Measurements from ENCODE around the gene CLCNKB. TPM values are rescaled to one million over a fixed set of nuclear protein-coding genes. Genes with fewer than 3 reads are reported as not detected.
"Not testable (repeated sequence)": the region's sequence is repeated elsewhere in the genome, so short reads cannot be mapped to it uniquely, and the experiment has no call there.

The CLCNKB gene
- total RNA-seq, 1 experiment from 2014 or later = 0.05 TPM

DNA sequence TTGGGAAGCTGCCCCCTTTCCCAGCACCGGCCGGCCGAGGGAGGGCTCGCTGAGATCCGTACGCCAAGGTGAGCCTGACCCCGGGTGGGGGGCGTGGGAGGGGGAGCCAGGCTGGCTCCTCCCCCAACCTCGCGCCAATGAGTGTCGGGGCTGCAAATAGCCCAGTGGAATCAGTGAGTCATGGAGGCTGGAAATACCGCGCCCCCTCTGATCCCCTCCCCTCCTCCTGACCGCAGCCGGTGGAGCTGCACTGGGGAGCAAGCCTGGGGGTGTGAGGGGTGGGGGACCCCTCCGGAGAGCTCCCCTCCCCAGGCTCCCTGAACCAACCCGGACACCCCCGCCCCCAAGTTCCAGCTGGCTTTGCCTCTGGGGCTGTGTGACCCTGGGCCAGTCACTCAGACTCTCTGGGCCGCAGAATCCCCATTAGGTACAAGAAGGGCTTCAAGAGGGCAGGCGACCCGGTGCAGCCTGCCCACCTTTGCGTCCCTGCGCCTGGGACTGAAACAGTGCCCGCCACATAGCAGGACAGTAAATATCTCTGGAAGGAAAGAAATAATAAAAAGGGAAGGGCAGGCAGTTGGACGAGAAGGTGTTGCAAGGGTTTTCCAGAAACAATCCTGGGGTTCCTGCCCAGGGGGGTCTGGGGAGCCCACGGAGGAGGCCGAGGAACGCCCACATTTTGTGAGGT, 30.2 kb upstream of the CLCNKB start:
- in situ Hi-C loops (cut with HindIII; ENCODE audit: low pct_unique_long_range_greater_than_20kb, low sequenced_read_pairs) = no loop called here
- DNase-seq (ENCODE audit: low read depth, low spot score) = no peak

DNA sequence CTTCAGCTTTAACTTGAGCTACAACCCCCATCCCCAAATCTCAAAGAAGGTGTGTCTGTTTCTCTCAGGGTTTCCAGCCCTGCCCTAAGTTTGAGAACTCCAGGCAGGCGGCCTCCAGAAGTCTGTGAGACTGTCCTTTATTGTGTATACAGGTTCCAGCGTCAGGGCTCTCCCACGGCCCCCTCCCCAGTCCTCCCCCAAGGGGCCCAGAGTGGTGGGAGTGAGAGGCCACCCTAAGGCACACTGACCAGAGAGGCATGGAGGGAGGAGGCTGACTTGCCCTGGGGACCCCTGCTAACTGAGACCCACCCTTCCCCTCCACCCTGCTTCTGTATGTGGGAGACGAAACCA, 29.7 kb upstream of the CLCNKB start:
- in situ Hi-C loops (cut with HindIII; ENCODE audit: low pct_unique_long_range_greater_than_20kb, low sequenced_read_pairs) = no loop called here
- no peak for DNase-seq (ENCODE audit: low read depth, low spot score)

DNA sequence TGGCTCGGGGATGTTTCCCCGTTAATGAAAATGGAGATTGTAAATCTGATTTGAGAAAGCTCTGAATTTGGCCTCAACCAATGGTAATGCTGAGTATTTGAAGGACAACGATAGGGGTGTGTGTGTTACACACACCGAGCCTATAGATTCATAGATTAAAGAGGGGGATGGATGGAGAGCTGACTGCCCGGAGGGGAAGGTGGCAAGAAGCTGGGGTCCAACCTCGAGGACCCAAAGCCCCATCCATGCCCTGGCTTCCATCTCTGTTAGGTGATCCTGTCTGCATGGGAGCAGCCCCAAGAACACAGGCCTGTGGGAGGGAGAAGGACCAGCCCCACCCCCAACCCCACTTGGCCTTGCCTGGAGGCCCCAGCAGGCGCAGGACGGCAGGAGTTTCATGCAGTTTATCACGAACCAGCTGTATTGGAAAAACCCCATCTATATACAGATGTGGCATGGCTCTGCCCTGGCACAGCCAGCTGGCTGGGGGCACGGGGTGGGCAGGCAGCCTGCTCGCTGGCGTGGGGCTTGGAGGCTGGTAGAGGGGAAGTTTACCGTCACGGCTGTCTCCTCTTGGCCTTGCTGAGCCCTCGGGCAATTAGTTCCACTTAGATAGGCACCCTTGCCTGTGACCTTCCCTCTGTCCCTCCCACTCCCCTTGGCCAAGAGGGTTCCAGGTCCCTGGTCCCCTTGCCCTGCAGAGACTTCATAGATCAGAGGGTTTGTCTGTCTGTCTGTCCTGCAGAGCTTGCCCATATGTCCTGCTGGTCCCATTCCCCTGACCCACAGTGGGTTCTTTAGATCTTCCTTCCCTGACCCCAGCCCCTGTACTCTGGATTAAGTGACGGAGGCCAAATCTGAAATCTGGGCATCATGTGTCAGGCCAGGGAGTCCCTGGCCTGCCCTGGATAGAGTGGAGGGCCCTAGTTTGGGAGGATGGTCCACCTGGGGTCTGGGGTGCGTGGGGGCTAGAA, 28.8 kb upstream of the CLCNKB start:
- in situ Hi-C loops (cut with HindIII; ENCODE audit: low pct_unique_long_range_greater_than_20kb, low sequenced_read_pairs) = no loop called here
- no peak for DNase-seq (ENCODE audit: low read depth, low spot score)

DNA sequence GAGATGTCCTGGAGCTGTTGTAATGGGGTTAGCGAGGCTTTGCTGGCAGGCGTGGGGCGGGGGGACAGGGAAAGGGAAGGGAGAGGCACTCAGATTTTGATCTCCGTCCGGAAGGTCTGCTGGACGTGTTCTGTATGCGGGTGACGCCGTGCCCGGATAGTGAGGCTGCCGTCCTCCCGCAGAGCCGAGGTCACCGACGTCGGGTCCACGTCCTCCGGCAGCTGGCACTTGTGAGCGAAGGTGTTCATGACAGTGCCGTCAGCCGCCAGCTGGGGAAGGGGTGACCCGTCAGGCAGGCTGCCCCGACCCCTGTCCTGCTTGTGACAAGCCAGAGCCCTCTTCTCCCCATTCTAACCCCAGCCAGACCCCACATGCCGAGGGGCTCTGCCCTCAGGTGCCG, 28.1 kb upstream of the CLCNKB start:
- in situ Hi-C loops (cut with HindIII; ENCODE audit: low pct_unique_long_range_greater_than_20kb, low sequenced_read_pairs) = no loop called here
- no peak for DNase-seq (ENCODE audit: low read depth, low spot score)

DNA sequence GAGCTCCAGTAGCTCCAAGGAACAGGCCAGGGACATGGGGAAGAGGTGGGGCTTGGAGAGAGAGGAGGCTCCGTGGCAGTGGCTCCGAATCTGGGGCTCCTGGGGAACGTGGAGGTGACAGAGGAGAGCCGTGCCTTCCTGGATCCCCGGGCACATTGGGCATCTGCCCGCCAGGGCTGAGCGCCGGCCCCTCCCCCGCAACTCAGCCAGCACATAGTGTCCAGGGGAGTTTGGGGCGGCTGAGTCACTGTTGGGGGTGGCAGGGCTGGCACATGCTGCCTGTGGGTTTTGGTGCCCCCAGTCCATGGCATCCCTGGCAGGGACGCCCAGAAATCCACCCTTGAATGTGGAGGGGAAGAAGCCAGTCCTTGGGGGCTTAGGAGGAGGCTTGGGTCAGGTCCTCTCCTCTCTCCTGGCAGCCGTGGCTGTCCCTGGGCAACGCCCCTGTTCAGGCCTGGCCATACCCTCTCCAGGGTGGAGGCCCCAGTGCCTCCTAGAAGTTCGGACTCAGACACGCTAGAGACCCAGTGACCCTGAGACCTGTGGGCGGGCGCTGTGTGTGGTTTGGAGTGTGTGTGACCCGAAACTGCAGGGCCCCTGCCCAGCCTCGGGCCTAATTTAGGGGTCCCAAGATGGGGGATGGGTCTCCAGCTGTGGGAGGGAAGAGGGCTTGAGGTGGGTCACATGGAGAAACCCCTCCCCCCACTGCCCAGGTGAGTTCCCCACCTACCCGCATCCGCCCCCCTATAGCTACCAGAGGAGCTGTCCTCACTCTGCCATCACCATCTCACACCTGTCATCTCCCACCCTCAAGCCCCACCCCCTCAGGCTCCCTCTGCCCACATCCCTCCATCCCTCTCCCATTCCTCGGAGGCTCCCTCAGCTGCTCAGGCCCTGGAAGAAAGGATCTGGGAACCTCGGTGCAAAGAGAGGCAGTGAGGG, 27.4 kb upstream of the CLCNKB start:
- no peak for DNase-seq (ENCODE audit: low read depth, low spot score)
- in situ Hi-C loops (cut with HindIII; ENCODE audit: low pct_unique_long_range_greater_than_20kb, low sequenced_read_pairs) = no loop called here

DNA sequence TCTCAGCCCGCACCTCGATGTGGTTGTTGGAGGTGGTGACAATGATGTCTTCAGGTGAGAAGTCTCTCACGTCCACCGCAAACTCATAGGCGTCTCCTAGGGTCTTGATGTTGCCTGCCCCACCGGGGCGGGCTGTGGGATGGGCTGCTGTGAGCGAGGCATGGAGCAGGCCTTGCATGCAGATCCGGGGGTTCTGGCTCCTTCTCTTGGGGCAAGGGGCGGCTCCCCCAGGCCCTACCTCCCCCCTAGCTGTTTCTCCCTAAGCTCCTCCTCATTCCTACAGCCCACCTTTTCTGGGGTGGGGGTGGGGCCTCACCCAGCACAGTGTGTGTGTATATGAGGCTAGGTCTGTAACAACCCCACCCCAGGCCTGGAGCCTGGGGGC, 26.5 kb upstream of the CLCNKB start:
- DNase-seq (ENCODE audit: low read depth, low spot score) = no peak
- in situ Hi-C loops (cut with HindIII; ENCODE audit: low pct_unique_long_range_greater_than_20kb, low sequenced_read_pairs) = no loop called here

DNA sequence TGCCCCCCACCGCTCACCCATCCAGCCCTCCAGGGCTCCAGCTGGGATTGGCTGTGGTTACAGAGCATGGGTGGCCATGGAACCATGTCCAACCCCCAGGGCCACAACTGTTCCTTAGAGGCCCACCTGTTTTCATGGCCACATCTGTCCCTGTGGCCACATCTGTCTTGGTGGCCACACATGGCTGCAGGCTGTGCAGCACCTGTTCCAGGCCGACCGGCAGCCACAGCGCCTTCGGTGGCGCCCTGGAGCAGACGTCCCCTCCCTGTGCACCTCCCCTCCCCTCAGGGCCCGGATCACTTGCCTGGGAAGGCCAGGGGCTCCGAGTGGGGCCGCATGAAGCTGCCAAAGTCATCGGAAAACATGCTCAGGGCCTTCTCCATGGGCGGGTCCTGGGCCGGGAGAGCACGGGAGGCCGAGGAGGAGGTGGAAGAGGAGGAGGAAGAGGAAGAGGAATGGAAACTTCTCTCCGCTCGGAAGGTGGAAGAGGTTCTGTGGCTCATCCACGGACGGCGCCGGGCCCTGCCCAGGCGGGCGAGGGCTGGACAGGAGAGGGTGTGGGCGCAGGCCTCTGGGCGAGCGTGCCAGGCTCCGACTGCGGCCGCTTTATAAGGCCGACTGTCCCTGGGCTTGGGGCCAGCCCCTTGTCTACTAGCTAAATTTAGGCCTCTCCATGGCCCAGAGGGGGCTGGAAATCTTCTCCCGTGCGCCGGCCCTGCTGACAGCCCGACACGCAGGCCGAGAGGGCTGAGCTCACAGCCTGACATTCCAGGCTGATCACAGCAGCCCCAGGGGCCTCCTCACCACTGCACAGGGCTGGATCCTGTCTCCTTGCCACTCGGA, 25.9 kb upstream of the CLCNKB start, which contains the start of gene HSPB7:
TSS of gene HSPB7 (minus strand) at position 583 of the 843 bp plus-strand sequence. CDS start at position 503, 80 bp downstream.
- in situ Hi-C loops (cut with HindIII; ENCODE audit: low pct_unique_long_range_greater_than_20kb, low sequenced_read_pairs) = no loop called here
- no peak for DNase-seq (ENCODE audit: low read depth, low spot score)

DNA sequence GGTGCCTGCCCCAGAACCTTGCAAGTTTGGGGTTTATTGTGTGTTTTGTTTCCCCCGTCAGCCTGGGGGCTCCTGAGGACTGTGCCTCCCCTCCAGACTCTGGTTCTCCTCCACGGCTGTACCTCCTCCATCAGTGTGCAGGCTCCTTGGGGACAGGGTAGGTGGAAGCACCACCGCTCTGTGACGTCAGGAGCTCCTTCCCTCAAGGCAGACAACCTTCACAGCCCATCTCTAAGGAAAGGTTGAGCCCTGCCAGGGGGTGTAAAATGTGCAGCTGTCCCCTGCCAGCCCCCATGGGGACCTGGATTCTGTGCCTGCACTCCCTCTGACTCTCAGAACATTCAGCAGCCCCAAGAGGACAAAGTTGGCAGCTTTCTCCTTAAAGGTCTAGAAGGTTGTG, 25.3 kb upstream of the CLCNKB start:
- no peak for DNase-seq (ENCODE audit: low read depth, low spot score)
- in situ Hi-C loops (cut with HindIII; ENCODE audit: low pct_unique_long_range_greater_than_20kb, low sequenced_read_pairs) = no loop called here

DNA sequence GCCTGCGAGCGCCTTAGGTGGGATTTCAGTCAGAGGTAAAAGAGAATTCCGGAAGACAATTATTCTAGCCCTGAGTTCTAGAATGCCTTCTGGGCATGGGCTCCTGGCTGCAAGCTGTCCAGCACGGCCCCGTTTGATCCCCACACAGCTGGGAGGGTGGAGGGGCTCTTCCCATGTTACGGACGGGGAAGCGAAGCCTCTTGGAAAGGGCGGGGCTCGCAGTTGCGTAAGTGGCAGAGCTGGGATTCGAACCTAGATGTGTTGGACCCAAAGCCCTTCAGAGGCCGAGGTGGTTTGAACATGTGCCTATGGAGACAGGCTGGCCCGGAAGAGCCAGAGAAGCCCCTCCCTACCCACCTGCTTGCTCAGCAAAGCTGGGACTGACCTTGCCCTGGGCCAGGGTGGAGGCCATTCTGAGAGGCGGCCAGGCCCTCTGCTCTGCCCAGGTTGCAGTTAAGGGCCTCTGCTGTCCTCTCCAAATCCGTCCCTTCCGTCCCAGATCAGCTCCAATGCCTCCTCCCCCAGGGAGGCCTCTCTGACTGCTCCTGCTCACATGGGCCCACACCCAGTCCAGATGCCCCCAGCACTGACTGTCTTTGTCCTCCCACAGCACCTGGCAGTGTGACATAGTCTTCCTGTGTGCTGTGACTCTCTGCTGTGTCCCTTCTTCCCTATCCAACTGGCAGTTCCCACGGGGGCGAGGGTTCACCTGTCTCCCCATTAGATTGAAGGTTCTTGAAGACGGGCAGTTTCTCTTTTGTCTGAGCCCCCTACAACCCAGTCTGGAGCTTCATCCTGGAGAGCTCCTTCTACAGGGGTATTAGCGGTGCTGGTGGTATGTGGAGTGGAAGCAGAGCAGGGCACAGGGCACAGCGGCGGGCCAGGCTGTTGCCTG, 24.6 kb upstream of the CLCNKB start:
- in situ Hi-C loops (cut with HindIII; ENCODE audit: low pct_unique_long_range_greater_than_20kb, low sequenced_read_pairs) = no loop called here
- DNase-seq (ENCODE audit: low read depth, low spot score) = no peak

DNA sequence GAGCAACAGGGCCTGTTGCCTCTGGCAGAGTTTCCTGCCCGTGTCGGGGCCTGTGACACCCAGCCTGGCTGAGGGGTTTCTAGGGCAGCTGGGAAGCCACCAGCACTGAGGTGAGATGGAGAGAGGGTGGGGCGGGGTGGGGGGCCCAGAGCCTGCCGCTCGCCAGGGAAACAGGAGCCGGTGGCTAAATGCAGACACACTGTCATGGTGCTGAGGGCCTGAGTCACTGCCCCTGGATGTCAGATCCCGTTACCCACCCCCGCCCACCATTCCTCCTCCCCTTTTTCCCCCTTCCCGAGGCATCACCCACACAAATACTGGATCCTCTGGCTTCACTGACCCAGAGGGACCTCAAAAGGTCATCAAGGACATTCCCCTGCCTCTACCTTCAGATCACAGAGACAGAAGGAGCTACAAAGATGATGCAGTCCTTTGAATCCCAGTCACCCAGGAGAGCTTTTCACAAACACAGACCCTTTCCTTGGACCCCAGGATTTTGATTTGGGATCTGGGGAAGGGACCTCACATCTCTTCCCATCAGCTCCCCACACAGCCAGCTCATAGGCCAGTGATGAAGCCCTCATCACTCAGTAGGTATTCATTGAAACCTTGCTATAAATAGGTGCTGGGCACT, 23.8 kb upstream of the CLCNKB start:
- DNase-seq (ENCODE audit: low read depth, low spot score) = no peak

DNA sequence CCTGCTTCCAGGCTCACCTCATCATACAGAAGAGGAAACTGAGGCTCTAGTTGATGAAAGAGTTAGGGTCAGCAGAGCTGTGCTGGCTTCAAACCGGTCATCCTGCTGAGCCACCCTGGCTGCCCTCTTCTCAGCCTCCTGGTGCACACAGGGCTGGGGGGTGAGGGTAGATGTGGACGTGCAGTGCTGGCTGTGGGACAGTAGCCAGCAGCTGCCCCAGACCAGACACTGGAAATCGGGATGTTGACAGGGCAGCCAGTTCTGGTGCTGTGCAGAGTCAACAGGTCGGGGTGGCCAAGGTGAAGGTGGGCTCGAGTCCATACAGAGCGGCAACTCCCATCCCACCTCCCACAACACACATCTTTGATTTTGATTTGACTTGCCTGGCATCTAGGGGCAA, 23.3 kb upstream of the CLCNKB start:
- no peak for DNase-seq (ENCODE audit: low read depth, low spot score)
- in situ Hi-C loops (cut with HindIII; ENCODE audit: low pct_unique_long_range_greater_than_20kb, low sequenced_read_pairs) = no loop called here

More for the DNA sequence above, 23.8 kb upstream of the CLCNKB start:
- in situ Hi-C loops (cut with HindIII; ENCODE audit: low pct_unique_long_range_greater_than_20kb, low sequenced_read_pairs) = no loop called here

DNA sequence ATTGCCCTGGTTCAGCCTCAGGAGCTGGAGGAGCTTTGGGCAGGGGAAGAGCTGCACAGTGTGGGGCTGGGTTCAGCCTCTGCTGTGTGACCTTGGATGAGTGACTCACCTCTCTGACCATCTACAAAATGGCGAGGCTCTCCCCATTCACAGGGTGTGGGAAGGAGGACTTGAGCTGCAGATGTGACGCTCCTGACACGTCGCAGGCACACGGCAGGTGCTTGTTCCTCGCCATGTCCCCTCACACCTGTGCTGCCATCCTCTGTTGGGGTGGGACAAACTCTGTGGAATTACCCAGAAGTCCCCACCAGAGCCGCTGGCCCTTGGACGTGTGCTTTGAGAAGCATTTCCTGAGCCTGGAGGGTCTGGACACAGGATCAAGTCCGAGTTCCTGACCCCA, 22.7 kb upstream of the CLCNKB start:
- in situ Hi-C loops (cut with HindIII; ENCODE audit: low pct_unique_long_range_greater_than_20kb, low sequenced_read_pairs); DNase-seq (ENCODE audit: low read depth, low spot score): not testable (repeated sequence)

DNA sequence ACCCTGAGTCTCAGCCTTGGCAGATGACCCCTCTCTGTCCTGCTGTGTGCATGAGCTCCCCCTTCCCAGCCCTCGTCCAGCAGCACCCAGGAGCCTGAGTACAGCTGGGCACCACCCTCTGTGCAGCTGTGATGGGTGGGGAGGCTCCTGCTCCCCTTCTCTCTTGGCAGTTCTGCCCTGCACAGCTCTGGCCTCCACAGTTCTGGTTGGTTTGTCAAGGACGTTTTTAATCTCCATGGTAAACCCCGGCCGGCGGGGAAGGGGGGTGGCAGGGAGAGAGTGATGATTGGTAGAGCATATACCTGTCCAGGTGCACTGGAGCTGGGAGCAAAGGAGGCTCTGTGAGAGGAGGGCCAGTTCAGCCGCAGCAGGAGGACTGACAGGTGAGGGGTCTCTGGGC, 21.9 kb upstream of the CLCNKB start, which contains the start of gene CLCNKA:
TSS of gene CLCNKA (plus strand) at position 356 of the 400 bp plus-strand sequence. CDS start 584 bp downstream, outside the sequence.
- in situ Hi-C loops (cut with HindIII; ENCODE audit: low pct_unique_long_range_greater_than_20kb, low sequenced_read_pairs) = no loop called here
- DNase-seq (ENCODE audit: low read depth, low spot score) = no peak

DNA sequence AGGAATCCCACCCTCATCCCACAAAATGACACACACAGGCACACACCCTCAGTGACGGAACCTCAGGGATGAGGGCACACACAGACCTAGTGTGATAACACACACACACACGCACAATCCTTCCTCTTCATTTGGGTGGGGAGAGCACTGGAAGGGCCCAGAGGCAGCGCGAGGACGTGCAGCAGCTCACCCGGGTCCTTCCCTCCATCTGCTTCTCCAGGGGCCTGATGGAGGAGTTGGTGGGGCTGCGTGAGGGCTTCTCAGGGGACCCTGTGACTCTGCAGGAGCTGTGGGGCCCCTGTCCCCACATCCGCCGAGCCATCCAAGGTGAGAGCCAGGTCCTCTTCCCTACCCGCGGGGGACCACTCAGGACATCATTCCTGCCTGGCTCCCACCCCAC, 21.2 kb upstream of the CLCNKB start:
- DNase-seq (ENCODE audit: low read depth, low spot score) = no peak
- in situ Hi-C loops (cut with HindIII; ENCODE audit: low pct_unique_long_range_greater_than_20kb, low sequenced_read_pairs) = no loop called here

DNA sequence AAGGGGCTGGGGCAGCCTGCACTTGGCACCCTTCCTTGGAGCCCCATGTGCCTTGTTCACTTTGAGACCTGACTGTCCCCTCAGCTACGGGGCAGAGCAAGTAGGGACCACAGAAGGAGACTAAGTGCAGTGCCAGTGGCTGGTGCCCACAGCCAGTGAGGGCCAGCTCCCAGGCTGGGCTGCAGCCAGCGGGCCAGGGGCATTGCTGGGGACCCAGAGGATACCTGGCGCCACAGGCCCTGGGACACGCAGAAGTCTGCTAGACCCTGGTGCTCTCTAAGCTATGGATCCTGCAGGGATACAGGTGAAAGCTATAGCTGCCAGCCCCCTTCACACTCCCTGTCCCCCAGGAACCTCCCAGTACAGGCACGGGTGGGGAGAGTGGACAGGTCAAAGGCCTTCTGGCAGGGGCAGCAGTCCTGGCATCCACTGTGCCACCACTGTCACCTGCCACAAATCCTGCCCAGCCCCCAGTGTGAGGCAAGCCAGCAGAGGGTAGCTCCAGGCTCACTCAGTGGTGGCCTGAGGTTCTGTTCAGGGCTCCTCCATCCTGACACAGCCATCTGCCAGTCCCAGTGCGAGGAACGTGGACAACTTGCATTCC, 20.4 kb upstream of the CLCNKB start:
- no peak for DNase-seq (ENCODE audit: low read depth, low spot score)
- in situ Hi-C loops (cut with HindIII; ENCODE audit: low pct_unique_long_range_greater_than_20kb, low sequenced_read_pairs) = no loop called here

Measured in SK-MEL-5 (cell line).